CD4-positive, alpha-beta T cell treated with Interferon alpha-2 for 1 hour (primary cell): Measurements from ENCODE around the gene HTR6.

Experiments used
- DNase-seq, 2 donors: peaks; one replicate each; pipeline ENCODE4 v3.0.0-alpha.2; 2020 to 2022

The HTR6 gene

GRCh38 chr1:19689856-19690255 is 25.2 kb downstream of the HTR6 start:
- DNase-seq, result no peak

DNA sequence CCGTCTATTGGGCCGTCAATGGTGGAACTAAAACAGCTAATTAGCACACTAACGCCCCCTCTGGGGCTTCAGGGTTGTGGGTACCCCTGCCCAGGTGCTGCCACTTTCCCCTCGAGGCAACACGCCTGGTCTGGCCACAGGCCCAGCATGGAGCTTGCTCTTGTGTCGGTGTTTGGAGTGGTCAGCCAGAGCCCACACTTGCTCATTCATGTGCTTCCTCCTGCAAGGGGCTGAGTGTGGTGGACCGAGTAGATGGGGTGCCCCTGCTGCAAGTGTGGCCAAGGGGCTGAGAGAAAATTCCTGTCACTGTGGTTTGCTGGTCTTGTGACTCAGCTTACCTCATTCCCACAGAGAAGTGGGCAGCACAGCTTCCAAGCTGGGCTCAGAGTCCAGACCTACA is 25.7 kb downstream of the HTR6 start:
- no peak for DNase-seq

DNA sequence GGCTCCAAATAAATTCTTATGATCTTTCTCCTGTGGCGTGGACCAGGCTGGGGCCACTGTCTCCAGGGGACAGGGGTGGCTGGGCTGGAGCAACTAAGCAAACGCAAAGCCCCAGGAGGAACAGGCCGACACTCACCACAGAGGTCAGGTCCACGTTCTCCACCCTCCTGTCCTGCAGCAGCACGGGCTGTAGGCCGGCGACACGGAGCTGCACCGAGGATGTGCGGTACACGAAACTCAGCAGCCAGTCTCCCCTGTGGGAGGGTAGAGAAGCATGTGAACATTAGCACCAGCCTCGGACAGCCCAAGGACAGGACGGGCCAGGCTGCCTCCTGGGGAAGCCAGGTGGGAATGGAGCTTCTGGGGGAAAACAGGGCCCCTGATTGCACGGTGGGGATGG is 29.6 kb downstream of the HTR6 start:
- no peak for DNase-seq

GRCh38 chr1:19695772-19696171 is 31.1 kb downstream of the HTR6 start:
- DNase-seq, result no peak

- DNase-seq, result no peak
Measured at GRCh38 chr1:19696820-19697219, 32.1 kb downstream of the HTR6 start.

DNA sequence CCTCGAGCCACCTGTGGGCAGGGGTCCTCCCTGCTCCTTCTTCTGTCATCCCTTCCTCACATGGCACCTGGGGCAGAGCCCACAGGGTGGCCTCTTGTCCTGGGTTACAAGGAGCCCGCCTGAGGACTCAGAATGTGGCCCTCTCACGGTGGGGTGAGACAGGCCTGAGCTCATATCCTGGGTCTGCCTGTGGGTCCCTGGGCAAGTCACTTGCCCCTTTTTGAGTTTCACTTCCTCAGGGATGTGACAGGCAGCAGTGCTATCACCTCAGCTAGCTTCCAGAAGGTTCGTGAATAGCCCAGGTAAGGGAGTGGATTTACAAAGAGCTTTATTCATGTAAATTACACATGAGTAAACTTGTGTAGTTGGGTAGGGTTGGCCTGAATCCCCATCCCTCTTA is 33.5 kb downstream of the HTR6 start:
- DNase-seq, result no peak

- DNase-seq, result no peak
Measured at GRCh38 chr1:19700079-19700777, 35.6 kb downstream of the HTR6 start.

- no peak for DNase-seq
Measured at GRCh38 chr1:19703280-19703679, 38.6 kb downstream of the HTR6 start.

DNA sequence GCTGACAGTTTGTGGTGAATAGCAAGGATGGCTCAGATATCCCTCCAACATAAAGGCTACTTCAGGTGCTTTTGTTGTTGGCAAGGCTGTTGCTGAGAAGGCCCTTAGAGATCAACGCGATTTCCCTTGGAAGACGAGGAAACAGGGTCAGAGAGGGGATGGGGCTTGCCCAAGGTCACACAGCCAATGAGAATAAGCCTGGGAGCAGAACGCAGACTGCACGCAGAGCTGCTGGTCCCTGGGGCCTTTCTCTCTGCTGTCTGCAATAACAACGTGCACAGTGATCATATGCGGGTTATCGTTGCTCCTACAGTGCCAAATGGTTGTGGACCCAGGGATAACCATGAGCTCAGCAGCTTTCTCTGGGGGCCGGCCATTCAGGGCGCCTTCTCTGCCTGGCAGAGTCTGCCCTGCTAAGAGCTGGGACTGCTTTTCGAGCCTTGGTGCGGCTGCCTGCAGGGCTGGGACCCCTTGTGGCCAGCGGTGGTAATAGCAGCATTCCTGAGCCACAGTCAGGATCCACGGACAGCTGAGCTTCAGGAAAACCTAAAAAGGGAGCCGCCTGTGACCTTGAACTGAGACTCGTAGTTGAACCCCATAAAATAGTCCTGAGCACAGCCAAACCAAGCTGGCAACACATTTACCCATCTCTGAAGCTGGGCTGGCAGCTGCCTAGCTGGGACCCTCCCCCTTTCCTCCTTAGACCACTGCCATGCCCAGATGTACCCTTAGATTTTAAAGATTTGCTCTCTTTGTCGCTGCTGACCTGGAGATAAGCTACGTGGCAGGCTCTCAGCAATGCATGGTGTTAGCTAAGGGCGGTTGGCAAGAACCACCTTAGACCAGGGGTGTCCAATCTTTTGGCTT is 39.8 kb downstream of the HTR6 start:
- peak; percentile 38 to 69 for DNase-seq

GRCh38 chr1:19705464-19705863 is 40.8 kb downstream of the HTR6 start:
- no peak for DNase-seq

DNA sequence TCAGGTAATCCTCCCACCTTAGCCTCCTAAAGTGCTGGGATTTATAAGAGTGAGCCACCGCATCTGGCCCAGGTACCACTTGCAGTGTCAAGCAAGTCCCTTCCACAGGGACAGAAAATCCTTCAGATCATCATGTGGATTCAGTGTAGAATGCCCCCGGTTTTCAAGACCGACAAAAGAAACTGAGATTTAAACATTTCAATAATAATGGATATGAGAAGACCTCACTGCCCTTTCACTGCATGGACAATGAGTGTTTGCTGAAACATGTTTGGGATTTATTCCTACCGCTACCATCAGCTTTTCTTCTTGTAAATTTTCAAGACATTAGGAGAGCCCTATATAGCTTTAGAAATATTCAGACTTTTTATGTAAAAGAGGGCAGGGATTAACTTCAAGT is 41.5 kb downstream of the HTR6 start:
- no peak for DNase-seq

DNA sequence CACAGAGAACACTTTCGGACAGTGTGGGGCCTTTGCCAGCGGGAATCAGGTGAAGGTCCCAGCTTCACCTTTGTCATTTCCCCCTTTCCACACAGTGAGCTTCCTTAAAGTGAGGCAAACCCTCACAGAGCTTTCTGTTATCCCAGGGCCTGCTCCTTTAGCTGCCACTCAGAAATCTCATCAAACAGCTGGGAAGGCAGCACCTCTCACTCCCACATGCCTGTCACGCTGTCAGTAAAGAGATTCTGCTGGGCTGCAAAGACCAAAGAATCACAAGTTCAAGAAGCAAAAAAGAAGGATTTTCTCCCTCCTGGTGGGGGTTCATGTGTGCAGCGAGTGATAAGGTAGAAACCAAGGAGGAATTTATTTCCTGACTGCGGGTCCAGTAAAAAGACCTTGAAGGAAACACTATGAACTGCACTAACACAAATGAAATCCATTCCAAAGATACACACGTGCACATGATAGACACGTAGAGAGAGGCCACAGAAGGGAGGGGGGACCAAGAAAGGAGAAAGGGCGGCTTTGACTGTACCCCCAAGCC is 44.0 kb downstream of the HTR6 start:
- no peak for DNase-seq

DNA sequence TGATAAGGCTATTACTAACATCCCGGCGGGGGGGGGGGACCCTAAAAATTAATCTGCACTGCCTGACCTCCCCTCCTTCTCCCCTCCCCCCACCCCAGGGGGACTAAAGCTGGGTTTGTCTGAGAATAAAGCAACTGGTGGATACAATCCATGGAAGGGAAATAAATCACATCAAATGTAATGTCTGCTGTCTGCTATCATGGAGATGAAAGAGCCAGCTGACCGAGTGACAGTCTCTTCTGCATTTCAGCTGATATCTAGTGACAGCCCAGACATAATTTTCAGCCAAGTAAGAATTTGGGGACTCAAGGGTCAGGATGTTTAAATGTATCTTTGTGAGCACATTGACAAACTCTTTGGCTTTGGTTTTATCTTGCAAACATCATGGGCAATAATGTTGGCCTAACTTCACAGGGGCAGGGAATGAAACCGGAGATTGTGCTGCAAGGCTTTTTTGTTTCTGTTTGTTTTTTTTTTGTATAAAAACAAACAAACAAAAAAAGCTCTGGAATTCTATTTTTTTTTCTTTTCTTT is 44.7 kb downstream of the HTR6 start:
- no peak for DNase-seq

GRCh38 chr1:19710825-19711611 is 46.3 kb downstream of the HTR6 start:
- no peak for DNase-seq

DNA sequence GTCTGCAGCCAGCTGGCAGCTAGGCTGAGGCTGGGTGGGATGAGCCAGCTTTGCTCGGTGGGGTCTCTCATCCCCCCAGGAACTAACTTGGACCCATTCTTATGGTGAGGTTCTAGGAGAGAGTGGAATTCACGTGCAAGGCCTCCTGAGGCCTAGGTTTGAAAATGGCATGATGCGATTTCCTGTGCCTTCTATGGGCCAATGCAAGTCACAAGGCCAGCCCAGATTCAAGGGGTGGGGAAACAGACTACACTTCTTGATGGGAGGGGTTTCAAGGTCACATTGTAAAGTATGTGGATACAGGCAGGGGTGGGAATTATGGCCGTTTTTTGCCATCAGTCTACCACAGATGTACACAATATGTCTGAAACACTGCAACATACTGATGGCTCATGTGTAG is 48.3 kb downstream of the HTR6 start:
- no peak for DNase-seq

- DNase-seq, result peak; percentile 82 to 85
Measured at GRCh38 chr1:19715334-19716203, 50.9 kb downstream of the HTR6 start.

GRCh38 chr1:19717467-19717866 is 52.8 kb downstream of the HTR6 start:
- DNase-seq, result no peak

GRCh38 chr1:19720174-19720573 is 55.5 kb downstream of the HTR6 start:
- DNase-seq, result no peak

- DNase-seq, result no peak
Measured at GRCh38 chr1:19720973-19721372, 56.3 kb downstream of the HTR6 start.

DNA sequence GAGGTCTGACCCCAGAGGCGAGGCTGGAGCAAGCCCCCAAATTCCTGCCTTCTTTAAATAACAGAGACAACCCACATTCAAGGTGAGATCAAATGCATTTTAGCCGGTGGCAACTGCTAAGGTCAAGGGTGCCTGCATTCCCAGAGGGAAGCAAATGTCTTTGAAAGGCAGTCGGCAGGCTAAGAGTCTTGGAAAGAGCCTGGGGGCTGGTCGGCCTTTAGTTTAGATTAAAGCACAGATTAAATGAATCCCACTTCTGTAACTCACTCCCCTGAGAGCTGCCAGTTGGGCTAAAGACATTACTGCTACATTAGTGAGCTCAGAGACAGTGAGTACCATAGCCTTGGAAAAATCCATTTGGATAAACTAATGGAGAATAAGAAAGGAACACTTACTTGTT is 59.2 kb downstream of the HTR6 start:
- no peak for DNase-seq

DNA sequence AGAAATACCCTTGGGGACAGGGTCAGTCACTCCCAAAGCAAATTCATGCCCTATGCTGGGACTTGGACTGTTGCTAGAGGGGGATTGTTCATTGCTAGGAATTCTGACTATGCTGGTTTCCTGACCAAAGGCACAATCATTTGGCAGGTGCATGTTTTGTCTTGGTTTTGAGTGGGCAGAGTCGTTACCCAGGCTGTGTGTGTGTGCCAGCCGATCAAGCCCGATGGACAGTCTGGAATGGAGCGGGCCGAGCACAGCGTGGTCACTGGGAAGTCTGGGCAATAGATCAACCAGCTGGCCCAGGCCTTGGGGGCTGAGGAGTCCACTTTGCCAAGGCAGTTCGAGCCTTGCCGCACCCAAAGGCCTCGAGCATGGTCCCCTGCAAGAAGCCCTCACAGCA is 60.9 kb downstream of the HTR6 start:
- DNase-seq, result no peak
